PC-9 (cell line): ENCODE results near the gene MCM9.

Source experiments
- EZH2 ChIP-seq: fragments of 200-600 bp; sonication (generic); IDR thresholded peaks from 2 replicates; pipeline ENCODE4 v1.8.0; 2017; ENCODE audit warnings: antibody characterized with exemption, low read depth
- TF ChIP-seq, protein P1 (sequence below): fragments of 200-600 bp; sonication (generic); conservative IDR thresholded peaks from 2 replicates; pipeline ENCODE4 v1.6.1; 2017; ENCODE audit warnings: mixed run types, antibody characterized with exemption, mild to moderate bottlenecking, moderate library complexity

DNA sequence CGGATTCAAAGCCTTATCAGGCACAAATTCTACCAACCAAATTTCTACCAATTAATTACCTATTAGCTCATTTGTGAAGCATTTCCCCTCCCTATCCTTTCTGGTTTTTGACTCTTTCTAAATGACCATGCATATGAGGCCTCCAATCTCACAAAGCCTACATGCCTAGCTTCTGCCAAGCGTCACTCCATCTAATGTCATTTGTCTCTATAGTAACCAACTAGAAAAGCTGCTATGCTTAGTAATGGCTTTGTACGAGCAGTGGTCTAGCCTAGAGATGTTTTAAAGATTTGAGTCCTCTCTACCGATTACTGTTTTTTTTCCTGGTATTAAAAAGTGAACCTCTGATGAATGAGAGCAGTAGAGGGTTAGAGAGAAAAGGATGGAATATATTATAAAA is 45.8 kb downstream of the MCM9 start:
- TF ChIP-seq, protein P1, sequence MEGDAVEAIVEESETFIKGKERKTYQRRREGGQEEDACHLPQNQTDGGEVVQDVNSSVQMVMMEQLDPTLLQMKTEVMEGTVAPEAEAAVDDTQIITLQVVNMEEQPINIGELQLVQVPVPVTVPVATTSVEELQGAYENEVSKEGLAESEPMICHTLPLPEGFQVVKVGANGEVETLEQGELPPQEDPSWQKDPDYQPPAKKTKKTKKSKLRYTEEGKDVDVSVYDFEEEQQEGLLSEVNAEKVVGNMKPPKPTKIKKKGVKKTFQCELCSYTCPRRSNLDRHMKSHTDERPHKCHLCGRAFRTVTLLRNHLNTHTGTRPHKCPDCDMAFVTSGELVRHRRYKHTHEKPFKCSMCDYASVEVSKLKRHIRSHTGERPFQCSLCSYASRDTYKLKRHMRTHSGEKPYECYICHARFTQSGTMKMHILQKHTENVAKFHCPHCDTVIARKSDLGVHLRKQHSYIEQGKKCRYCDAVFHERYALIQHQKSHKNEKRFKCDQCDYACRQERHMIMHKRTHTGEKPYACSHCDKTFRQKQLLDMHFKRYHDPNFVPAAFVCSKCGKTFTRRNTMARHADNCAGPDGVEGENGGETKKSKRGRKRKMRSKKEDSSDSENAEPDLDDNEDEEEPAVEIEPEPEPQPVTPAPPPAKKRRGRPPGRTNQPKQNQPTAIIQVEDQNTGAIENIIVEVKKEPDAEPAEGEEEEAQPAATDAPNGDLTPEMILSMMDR, result no peak
- no peak for TF ChIP-seq EZH2
